GM18870 (cell line): ENCODE results near the gene DOK6.

Experiments
- ATAC-seq: cut with Tn5 transposase; IDR thresholded peaks from one replicate; pipeline ENCODE4 v1.9.1; 2021; ENCODE audit warnings: moderate library complexity; ENCODE audit not compliant: unreplicated experiment

Gene DOK6

DNA sequence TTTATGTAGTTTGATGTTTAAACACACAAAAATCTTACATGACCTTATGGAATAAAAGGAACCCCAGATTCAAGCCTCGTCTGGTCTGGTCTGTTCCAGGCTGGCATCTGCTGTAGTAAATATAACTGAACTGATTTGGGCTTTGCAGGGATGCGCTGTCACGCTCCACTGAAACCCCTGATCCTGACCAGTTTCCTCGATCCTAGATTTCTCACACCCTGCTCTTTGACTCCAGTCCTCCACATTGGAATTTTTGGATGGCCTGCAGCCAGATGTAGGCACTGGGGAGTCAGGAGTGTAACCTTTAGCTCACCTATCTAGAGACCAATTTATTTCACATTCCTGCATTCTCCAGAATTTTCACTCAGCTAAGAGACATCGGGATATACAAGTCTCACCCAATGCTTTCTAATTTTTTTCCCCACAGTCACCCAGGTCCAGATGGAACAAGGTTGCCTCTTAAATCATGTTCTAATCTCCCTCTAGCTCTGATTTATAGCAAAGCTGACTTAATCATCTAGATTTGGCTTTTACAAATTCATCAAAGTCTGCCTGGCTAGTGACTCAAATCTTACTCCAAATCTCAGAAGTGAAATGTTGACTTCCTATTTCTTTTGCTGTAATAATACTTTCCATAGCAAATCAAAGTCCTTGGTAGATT is 327.4 kb downstream of the DOK6 start:
- ATAC-seq = no peak

DNA sequence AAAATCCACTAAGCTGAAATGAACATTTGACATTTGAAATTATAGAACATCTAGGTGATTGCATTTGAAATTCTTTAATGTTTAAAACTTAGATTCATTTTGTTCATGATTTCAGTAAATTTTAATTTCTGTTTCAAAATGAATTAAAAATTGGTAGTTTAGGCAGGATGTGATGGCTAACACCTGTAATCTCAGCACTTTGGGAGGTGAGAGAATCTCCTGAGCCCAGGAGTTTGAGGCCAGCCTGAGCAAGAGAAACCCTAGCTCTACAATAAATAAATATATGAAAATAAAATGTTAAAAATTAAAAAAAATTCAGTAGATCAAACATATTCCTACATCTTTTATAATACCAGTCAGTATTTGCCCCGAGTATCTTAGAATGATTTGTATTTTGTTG is 330.0 kb downstream of the DOK6 start:
- no peak for ATAC-seq

DNA sequence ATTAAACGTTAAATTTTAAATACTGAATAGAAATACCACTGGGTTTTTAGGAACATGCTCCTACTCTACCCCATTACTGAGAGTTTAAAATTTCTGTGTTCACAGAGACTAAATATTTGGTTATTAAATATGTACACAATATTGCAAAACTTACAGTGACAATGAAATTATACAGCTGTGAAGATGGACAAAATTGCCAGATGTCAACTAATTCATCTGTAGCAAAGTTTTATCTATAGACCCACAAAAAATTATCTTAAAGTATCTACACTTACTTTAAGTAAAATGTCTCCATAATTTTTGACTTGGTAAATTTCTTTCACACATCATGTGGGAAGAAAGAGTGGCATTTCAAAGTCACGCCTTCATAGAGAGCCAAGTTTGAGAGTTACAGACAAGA is 333.8 kb downstream of the DOK6 start:
- ATAC-seq = no peak

DNA sequence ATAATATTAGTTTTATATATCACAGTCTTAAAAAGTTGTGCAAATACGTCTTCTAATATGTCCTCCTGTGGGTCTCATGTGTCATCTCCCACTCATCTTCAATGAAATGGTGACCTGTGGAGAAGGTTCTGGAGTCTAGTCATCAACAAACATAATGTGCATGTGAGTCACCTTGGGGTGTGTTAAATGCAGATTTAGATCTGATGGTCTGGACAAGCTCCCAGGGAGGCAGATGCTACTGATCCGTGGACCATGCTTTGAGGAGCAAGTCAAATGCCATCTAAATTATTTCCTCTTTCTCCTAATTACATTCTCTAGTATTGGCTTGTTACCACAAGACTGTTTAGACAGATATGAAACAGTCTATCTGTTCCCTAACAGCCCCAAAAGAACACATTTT is 336.0 kb downstream of the DOK6 start:
- ATAC-seq = no peak

GRCh38 chr18:69737851-69738250 is 337.2 kb downstream of the DOK6 start:
- ATAC-seq = no peak

DNA sequence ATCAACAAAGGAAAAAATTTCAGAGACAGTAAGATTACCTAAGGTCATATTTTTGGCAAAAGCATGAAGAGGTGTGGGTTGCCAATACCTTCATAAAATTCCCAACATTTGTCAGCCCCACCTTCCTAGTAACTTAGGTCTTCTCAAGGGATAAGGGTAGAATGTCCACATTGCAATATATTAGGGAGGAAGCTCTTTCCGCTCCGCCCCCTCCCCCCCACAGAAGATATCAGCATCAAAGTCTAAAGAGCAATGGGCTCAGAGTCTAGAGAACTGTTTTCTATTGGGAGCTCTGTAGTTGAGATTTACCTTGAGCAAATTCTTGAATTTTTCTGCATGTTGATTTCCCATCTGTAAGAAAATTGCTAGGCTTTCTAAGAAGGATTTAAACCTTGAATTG is 346.7 kb downstream of the DOK6 start:
- ATAC-seq = no peak

DNA sequence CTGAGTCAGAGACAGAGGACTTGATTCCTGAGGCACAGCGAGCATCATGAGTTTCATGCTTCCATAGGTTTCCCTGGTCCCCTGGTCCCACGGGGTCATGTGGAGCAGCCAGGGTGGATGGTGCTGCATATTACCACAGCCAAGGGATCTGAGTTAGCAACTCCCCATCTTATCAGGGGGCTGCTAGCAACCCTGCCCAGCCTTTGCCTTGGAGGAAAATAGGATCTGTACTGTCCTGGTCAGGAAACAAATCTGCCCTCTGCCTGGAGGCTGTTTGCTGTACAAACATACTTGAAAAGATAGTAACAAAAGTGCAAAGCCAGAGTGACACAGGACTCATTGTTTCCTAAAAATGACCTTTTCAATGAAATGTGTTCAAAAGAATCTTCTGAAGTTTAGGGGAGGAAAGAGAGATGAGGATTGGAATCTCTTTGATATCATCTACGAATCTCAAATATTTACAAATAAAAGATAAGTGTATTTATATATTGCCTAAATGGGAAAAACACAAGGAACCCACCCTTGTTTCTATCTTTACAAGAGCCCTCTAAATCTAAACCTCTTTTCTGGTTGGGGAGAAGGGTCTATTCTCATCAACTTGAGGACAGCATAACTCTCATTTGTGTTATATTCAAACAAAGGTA is 352.2 kb downstream of the DOK6 start:
- ATAC-seq = no peak

DNA sequence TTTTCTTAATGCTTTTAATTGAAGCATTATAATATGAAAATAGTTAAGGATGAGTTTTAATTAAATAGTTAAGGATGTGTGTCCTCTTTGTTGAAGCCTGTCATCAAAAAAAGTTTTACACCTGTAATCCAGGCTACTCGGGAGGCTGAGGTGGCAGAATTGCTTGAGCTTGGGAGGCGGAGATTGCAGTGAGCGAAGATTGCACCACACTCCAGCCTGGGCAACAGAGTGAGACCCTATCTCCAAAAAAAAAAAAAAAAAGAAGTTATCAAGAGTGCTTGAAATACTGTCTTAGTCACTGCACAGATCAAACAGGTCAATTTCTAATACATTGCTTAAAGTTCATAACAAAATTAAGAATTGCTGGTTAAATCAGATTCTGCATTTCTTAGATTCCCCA is 353.4 kb downstream of the DOK6 start:
- no peak for ATAC-seq

DNA sequence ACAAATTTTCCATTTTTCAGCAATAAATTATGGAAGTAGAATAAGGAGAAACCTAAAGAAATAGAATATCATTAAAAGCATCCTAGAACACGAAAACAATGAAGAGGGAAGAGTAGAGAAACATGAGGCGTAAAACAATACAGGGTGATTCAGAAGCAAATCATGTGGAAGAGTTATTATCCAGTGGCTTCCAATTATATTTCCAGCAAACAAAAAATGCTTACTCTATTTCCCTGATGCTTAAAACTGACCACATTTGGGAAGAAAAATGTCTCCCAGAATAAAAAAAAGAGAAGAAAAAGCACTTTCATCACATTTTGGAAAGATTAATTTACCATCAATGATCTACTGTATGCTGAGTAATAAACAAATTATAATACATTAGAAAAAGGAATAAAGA is 354.4 kb downstream of the DOK6 start:
- ATAC-seq = no peak

DNA sequence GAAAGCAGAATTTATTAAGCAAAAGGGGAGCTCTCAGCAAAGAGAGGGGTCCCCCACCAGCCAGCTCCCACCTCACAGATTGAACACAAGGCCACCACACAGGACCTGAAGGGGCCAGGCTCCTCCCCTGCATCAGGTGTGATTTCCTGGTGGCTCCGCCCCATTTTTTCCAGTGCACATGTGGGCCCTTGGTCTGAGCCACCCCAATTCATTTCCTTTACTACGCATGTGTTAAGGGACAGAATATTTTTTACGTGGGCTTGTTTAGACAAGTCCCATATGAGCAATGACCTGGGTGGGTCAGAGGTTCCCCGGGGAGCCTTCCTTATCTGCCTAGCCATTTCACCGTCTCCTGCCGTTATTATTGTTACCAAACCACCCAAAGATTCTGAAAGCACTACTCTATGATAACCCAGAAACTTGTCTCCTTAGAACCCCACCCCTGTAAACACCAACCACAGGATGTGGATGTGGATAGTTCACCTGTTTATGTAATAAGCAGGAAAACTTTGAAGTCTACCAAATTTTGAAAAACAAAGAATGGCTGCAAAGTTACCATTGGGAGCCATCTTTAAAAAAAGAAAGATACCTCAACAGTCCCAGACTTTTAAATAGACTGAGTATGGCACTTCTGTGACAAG is 355.3 kb downstream of the DOK6 start:
- ATAC-seq = no peak

GRCh38 chr18:69757733-69758132 is 357.0 kb downstream of the DOK6 start:
- ATAC-seq = no peak

DNA sequence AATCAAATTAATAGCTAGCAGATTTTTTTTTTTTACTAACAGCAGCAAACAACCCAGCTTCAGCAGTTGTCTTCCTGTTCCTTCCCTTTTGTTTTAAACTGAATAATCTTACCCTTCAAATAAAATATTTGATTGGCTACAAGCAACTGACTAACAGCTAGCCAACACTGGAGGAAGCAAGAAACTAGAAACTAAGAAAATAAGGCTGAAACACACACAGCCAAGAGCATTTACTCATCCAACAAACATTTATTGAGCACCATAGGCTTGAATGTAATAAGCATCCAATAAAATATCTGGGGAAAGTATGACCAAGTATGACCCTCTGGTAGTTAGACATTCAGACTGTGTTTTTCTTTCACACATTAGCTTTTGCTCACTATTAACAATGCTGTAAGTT is 357.8 kb downstream of the DOK6 start:
- ATAC-seq = no peak

DNA sequence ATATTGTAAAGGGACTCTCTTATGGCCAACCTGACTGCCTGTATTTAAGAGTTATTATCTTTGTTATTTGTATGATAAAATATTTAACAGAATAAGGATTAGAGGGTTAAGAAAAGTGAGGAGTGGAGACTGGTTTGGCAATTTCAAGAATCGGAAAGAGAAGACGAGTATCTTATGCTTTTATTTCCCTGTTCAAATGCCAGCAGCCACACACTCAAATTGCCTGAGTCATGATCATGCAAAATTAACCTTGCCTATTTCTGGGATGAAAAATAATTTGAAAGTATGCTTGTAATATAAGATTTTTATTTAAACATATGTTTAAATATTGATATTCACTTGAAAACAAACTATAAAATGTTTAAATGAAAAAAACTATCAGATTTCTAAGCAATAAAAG is 358.4 kb downstream of the DOK6 start:
- ATAC-seq = no peak

DNA sequence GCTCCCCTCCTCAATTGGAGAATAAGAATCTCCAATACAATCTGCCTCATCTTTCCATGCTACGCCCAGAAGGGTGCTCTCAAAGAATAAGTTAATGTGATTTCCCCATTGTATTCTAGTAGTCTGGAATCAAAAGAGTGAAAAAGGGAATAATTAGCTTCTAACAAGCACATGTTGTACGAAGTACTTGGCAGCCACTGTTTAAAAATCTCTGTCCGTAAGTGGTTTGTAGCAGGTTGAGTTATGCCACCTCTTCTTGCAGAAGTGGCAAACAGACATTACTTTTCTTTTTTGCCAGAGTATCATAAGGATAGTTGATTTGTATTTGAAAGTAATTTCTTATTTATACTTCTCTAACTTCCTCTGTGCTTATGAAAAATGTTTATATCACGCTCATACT is 362.3 kb downstream of the DOK6 start:
- no peak for ATAC-seq

DNA sequence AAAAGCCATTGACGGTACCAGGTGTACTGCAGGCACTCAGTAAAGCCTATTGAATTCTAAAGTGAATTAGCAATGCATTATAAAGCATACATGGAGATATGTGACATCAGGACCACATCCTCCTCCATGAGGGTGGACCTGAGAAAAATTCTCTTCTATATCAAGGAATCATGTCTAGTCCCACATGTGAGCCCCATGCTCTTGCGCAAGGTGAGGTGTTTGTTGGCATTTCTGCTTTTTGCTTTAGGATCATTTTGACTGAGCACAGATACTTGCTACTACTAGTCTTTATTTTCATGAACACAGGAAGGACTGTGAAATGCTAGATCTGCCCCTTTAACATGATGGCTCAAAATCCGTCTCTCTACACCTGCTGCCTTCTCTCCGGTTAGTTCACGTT is 363.1 kb downstream of the DOK6 start:
- ATAC-seq = no peak

- no peak for ATAC-seq
Observed at GRCh38 chr18:69770238-69770637, 369.6 kb downstream of the DOK6 start.

DNA sequence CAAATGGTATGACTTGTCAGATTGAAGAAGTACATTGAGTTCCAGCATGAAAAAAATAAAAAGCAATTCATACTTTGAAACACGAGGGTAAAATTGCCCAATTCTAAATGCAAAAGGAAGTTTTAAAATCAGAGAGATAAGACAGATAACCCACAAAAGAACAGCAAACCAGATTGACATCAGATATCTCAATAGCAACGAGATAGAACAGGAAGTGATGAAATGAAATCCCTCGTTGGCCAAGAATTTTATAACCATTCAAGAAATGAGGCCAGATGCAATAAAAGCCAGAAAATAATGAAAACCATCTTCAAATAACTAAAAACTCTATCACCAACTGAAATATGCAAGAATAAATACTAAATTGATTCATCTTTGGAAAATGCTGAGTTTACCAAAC is 374.1 kb downstream of the DOK6 start:
- no peak for ATAC-seq

GRCh38 chr18:69777248-69777647 is 376.6 kb downstream of the DOK6 start:
- no peak for ATAC-seq

DNA sequence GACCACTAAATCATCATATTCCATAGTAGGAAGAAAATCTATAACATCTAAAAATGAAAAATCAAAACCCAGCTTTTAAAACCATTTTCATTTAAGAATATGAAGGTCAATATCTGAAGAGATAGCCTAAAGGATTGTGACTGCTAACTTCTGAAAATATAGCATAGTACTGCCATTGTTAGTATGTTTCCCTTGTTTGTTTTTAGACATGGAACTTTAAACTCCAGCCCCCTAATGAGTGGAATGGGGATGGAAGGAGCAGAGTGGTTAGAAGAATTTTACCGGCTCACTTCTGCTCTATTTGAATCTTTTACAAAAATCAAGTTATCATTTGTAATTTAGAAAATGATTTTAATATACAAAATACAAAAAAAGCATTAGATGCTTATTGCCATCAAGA is 378.0 kb downstream of the DOK6 start:
- no peak for ATAC-seq

- no peak for ATAC-seq
Observed at GRCh38 chr18:69780851-69781250, 380.2 kb downstream of the DOK6 start.

GRCh38 chr18:69784815-69785214 is 384.1 kb downstream of the DOK6 start:
- ATAC-seq = no peak

- no peak for ATAC-seq
Observed at GRCh38 chr18:69785466-69785865, 384.8 kb downstream of the DOK6 start.

DNA sequence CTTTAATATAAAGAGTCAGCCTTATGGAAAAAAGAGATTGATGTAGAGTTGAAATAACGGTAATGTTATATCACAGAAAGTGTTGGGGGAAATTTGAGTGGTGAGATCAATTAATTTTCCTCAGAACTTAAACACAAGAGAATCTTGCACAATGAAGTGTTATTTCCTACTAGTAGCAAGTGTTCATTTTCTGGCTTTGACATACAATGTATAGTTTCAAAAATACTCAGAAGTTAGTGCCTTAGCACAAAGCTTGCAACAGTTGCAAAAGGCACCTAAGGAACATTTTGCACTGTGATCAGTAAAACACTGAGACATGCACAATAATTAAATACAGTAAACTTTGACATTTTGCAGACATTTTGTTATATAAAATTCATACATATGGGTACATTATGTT is 385.7 kb downstream of the DOK6 start:
- ATAC-seq = no peak
